Stimulated activated CD8-positive, alpha-beta memory T cell treated with anti-CD3 and anti-CD28 coated beads, Interleukin-12 subunit alpha, Interleukin-12 subunit beta, amount 100 ng/mL, for 1 hour (primary cell): ENCODE data around the gene FADS2.

Experiments used
- DNase-seq: peaks from one replicate; pipeline ENCODE4 v3.0.0-alpha.2; 2020; ENCODE audit warnings: low read depth

FADS2 gene

GRCh38 chr11:61905801-61906521 lies 77.9 kb downstream of the FADS2 start:
- DNase-seq: no peak

GRCh38 chr11:61906522-61906909 lies 78.4 kb downstream of the FADS2 start:
- DNase-seq: no peak

GRCh38 chr11:61907282-61907681 lies 79.2 kb downstream of the FADS2 start:
- no peak for DNase-seq

GRCh38 chr11:61907871-61908729 lies 80.0 kb downstream of the FADS2 start:
- DNase-seq: no peak

- no peak for DNase-seq
Measured at GRCh38 chr11:61908730-61909316, 80.7 kb downstream of the FADS2 start.

GRCh38 chr11:61910187-61911127 lies 82.4 kb downstream of the FADS2 start:
- no peak for DNase-seq

GRCh38 chr11:61911128-61911700 lies 83.1 kb downstream of the FADS2 start:
- no peak for DNase-seq

- no peak for DNase-seq
Measured at GRCh38 chr11:61911701-61912529, 83.8 kb downstream of the FADS2 start.

GRCh38 chr11:61912530-61912898 lies 84.4 kb downstream of the FADS2 start:
- no peak for DNase-seq

- no peak for DNase-seq
Measured at GRCh38 chr11:61912991-61913698, 85.0 kb downstream of the FADS2 start.

- no peak for DNase-seq
Measured at GRCh38 chr11:61913699-61914395, 85.7 kb downstream of the FADS2 start.

GRCh38 chr11:61914471-61915171 lies 86.5 kb downstream of the FADS2 start:
- no peak for DNase-seq

GRCh38 chr11:61916737-61917333 lies 88.7 kb downstream of the FADS2 start:
- no peak for DNase-seq
